Fibroblast of pulmonary artery (primary cell): ENCODE data around the gene BTBD2.

ENCODE experiments used
- DNase-seq: peaks from one replicate; pipeline ENCODE4 v3.0.0-alpha.2; 2010; ENCODE audit warnings: low read depth
- H3K4me3 ChIP-seq: replicated peaks from 2 replicates; pipeline ENCODE4 v1.5.1; 2011; ENCODE audit warnings: low read depth, mild to moderate bottlenecking, control low read depth, low read length, moderate library complexity
- CTCF ChIP-seq: IDR thresholded peaks from 2 replicates; pipeline ENCODE4 v1.5.1; 2011; ENCODE audit warnings: mild to moderate bottlenecking, control low read depth, low read length, inconsistent platforms; ENCODE audit errors: missing control alignments

BTBD2 gene

GRCh38 chr19:1941146-1942077 lies 74.1 kb downstream of the BTBD2 start, which contains the start of gene CSNK1G2:
TSS of gene CSNK1G2 (plus strand) at chr19:1941172. CDS start at chr19:1969773, 28,601 bp downstream.
- no peak for TF ChIP-seq CTCF
- DNase-seq: no peak
- peak within 1 kb of the TSS; percentile 86 for H3K4me3 ChIP-seq

GRCh38 chr19:1938071-1938470 lies 77.4 kb downstream of the BTBD2 start:
- no peak for DNase-seq

GRCh38 chr19:1936916-1937610 lies 78.5 kb downstream of the BTBD2 start:
- no peak for DNase-seq
- no peak overlapping the region for H3K4me3 ChIP-seq
- no peak for TF ChIP-seq CTCF

More at GRCh38 chr19:1938071-1938470, 77.4 kb downstream of the BTBD2 start:
- no peak overlapping the region for H3K4me3 ChIP-seq
- no peak for TF ChIP-seq CTCF

GRCh38 chr19:1936430-1936829 lies 79.1 kb downstream of the BTBD2 start:
- TF ChIP-seq CTCF: no peak
- H3K4me3 ChIP-seq: no peak overlapping the region
- DNase-seq: no peak

GRCh38 chr19:1935484-1936208 lies 79.9 kb downstream of the BTBD2 start:
- DNase-seq: peak; percentile 84
- no peak for TF ChIP-seq CTCF
- H3K4me3 ChIP-seq: no peak overlapping the region
